D341Med (cell line): ENCODE measurements around the gene HOXD1.

ENCODE experiments used
- DNase-seq: peaks from one replicate; pipeline ENCODE4 v3.0.0; 2012; ENCODE audit warnings: low spot score

HOXD1 gene

DNA sequence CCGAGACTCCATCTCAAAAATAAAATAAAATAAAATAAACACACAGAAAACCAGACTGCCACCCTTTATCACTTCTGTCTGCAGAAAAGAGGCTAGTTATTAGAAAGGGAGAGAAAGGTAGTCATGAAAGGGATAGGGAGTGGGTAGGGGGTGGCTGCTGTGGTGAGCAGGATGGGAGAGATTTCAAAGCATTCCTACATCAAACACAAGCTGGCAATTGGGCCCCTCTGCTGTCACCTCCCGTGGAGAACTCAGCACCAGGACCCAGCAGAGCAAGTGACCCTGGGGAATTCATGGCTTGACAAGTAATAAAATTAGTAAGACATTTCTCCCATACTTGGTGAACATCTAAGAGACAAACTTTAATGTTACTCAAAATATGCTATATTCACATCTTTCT lies 3.7 kb upstream of the HOXD1 start:
- DNase-seq = no peak

DNA sequence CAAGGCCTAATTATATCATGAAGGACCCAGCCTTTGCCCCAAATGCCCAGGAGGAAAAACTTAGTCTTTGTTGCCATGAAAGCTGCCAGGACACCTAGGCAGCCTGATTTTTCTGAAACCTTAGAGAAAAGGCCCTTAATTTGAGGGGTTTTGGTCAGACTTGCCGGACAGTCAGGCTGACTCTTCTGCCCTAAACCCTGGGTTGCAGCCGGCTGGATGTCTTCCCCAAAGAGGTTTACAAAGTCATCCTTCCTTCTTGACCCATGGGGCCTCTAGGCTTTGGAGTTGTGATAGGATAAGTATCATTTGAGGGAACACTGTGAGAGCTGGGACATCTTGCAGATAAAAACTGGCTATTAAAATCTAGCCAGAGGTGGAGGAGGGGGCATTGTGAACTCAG lies 2.4 kb upstream of the HOXD1 start:
- no peak for DNase-seq

DNA sequence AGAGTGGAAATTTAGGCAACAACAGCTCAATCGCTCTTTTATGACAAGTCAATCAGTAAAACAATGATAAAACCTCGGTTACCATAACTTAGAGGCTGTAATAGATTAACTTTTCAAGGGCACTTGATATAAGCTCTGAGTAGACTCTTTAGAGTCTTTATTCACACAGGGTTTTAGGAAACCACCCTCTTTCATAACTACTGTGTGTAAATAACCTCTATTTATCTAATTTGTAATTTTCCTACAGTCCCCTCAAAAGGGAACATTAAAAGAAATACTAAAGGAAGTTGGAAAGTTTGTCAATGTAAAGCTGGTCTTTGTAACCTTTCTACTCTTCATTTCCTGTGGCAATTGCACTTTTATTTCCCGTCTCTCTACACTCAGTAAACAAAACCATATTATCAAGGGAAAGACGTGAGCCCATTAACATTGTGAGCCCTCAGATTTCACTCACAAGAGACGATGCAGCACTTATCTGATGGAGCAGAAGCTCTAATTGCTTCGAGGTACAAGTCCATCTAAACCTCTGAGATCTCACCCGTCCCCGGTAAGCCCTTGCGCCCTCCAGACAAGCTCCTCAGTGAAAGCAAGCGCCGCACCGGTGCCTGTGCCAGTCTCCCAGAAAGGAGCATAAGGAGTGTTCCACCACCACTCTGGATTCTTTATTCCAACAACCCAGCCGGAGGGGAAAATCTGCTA lies 1.1 kb upstream of the HOXD1 start:
- DNase-seq = no peak

DNA sequence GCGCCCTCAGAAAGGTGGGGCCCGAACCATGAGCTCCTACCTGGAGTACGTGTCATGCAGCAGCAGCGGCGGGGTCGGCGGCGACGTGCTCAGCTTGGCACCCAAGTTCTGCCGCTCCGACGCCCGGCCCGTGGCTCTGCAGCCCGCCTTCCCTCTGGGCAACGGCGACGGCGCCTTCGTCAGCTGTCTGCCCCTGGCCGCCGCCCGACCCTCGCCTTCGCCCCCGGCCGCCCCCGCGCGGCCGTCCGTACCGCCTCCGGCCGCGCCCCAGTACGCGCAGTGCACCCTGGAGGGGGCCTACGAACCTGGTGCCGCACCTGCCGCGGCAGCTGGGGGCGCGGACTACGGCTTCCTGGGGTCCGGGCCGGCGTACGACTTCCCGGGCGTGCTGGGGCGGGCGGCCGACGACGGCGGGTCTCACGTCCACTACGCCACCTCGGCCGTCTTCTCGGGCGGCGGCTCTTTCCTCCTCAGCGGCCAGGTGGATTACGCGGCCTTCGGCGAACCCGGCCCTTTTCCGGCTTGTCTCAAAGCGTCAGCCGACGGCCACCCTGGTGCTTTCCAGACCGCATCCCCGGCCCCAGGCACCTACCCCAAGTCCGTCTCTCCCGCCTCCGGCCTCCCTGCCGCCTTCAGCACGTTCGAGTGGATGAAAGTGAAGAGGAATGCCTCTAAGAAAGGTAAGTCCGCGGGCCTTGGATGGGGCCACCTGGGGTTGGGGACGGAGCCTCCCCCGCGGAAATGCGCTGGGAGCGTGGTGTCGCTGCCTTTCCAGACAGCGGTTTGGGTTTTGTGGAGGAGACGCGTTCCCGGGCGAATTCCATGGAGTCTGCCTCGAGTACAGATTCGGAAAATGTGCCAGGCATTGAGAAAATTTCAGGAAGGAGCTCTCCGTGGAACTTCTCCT lies 559 bp downstream of the HOXD1 start:
- no peak for DNase-seq

DNA sequence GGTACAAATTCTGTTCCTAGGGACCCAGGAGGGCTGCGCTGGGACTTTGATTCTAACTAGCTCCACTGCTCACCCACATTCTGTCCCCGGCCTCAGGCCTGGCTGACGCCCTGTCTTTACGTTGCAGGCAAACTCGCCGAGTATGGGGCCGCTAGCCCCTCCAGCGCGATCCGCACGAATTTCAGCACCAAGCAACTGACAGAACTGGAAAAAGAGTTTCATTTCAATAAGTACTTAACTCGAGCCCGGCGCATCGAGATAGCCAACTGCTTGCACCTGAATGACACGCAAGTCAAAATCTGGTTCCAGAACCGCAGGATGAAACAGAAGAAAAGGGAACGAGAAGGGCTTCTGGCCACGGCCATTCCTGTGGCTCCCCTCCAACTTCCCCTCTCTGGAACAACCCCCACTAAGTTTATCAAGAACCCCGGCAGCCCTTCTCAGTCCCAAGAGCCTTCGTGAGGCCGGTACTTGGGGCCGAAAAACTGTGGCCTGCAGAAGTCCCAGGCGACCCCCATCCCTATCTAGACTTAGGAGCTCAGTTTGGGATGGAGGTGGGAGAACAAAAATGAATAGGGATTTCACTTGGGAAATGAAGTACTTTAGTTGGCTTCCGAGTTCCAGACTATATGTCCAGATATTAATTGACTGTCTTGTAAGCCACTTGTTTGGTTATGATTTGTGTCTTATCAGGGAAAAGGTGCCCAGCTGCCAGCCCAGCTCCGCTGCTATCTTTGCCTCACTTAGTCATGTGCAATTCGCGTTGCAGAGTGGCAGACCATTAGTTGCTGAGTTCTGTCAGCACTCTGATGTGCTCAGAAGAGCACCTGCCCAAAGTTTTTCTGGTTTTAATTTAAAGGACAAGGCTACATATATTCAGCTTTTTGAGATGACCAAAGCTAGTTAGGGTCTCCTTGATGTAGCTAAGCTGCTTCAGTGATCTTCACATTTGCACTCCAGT lies 1.5 kb downstream of the HOXD1 start:
- DNase-seq = no peak

DNA sequence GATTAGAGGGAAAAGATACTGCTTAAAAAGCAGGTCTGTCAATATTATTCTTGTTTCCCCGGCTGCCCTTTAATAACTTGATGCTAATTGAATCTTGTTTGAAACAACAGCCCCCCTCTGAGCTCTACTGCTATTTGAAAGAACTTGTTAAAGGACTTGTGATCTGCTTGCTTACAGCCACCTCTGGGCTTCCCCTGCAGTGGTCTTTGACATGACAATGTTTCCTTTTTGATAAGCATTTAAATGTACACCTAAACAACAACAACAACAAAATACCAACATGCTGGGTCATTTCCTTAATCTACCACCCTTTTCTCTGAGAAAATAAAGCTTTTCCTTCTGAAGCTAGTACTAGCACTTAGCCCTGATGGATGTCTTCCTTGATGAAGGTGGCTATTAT lies 3.9 kb downstream of the HOXD1 start:
- DNase-seq = no peak

DNA sequence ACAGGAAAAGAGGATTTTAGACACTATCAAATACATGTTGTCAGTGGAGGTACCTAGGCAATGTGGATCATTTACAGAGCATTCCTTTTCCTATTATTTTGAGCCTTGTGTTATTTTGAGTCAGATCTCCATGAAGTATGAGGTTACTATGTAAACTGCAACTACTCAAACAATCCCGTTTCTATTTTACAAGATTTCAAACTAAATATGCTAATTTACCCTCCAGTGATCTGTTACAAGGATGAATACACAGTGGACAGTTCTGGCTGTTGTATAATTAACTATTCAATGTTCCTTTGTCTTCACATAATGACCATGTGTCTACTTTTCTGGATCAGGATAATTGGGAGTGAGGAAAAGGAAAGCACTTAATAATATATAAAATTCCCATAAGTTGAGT lies 4.6 kb downstream of the HOXD1 start:
- no peak for DNase-seq

DNA sequence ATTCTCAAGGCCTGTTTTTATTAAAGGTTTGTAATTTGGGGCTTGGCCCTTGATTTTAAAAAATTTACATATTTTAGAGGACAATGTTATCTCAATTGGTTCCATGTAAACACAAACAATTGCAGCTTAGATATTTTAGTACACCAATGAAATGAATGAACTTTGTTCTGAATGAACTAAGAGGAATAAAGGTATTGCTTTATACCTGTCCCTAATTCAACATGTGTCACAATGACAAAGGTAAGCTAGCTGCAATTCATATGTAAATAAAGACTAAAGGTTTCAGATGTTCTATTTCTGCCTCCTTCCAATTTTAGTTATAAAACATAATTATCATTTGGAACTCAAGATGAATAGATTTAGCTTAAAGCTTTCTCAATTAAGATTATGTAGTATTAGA lies 11.4 kb downstream of the HOXD1 start:
- no peak for DNase-seq

DNA sequence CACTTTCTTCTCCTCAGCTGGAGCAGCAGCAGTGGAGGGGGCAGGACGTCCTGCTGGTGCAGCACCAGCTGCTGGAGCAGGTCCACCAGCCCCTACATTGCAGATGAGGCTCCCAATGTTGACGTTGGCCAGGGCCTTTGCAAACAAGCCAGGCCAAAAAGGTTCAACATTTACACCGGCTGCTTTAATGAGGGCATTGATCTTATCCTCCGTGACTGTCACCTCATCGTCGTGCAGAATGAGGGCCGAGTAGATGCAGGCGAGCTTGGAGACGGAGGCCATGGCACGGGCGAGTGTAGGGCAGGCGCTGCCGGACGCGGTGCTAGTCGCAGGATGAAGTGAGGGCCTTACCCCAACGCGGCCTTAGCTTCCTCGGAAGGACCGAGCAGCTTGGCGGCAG lies 12.5 kb downstream of the HOXD1 start:
- DNase-seq = no peak

DNA sequence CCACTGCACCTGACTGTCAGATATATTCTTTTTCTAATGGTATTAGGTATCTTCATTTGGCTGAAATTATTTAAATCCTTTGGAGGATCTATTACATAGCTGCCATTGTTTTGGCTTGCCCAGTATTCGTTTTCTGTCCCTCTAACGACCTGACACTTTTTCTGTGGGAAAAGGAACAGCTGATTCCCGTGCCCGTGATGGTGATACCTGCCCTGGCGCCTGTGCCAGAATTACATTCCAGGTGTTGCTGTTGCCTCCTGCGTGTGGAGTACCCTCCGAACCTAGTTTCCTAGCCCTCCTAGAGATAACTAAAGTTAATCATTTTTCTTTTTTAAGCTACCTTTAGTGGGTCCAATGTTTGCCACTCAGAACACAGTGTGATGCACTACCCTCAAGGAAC lies 14.0 kb downstream of the HOXD1 start:
- DNase-seq = no peak

DNA sequence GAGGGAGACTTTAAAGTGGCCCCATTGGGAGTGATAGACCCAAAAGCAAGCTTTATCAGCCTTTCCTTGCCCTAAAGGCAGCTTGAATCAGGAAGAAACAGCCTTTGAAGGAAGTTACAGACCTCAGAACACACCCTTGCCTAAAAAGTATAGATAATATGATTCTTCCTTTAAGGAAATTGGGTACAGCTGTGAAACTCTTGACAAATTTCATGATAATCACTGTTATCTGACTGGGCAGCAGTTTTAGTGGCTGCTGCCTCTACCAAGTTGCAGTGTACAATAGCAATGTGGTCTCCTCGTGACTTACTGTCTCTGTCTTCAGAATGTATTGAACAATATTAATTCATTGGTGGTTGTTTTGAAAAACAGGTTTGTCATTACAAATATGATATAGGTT lies 16.7 kb downstream of the HOXD1 start:
- DNase-seq = no peak

DNA sequence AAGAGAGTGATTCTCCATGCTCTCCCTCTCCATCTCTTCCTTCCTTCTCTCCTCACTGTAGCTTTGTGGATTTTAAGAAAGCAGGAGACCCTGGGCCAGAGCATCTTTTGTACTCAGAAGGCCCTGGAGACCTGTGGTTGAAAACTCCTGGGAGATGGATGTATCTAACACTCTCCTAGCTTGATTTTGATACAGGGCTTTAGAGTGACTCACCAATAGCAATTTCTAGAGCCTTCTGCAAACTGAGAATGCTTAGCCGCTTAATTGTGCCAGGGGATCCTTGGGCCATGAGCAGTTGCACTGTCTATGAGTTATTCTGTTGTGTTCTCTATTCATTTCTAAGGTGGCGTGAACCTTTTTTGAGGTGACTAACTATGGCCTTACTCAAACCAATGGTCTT lies 17.7 kb downstream of the HOXD1 start:
- no peak for DNase-seq

DNA sequence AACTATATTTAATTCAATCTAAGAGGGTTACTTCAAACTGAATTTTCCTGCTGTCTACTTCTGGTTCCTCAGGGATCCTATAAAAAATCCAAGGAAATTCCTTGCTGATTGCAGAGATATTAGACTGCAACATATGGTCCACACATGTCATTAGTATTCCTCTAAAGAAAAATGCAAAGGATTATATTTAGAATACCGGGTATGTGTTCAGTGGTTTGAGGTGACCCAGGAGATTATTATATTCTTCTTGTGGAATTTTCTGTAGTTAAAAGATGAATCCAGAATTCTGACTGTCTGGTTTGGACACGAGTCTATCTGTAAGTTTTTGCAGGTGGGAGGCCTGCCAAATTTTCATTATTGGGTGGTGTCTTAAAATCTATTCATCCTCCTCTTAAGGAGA lies 18.2 kb downstream of the HOXD1 start:
- no peak for DNase-seq

DNA sequence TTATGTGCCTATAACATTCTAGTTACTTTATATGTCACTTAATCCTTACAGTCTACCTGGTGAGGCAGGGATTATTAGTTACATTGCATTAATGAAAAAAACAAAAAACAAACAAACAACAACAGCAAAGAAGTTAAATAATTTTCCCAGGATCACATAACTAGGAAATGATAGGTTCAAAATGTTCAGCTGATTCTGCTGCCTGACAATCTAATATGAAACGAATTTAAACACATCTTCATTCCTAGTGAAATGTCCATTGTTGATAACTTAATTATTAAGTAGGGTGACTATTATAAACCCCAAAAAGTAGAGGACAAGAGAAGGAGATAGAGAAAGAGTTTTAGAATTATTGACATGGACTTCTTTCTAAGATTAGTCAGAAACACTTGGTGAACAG lies 22.6 kb downstream of the HOXD1 start:
- DNase-seq = no peak

DNA sequence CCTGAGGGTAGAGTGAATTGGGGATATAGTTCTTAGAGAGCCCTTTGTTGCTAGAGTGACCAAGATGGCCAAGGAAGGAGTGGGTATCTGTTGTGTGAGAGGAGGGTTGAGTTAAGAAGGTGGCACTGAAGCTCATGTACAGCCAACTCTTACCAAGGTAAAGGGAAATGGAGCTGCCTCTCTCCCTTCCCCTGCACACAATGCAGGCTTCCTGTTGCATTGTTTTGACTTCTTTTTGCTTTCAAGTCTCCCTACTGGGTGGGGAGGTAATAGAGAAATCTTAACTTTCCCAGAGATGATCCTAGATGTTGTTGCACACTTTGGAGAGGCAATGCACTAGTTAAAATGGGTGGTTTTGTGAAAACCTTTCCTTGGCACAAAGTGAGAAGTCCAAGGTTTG lies 23.8 kb downstream of the HOXD1 start:
- DNase-seq = no peak

DNA sequence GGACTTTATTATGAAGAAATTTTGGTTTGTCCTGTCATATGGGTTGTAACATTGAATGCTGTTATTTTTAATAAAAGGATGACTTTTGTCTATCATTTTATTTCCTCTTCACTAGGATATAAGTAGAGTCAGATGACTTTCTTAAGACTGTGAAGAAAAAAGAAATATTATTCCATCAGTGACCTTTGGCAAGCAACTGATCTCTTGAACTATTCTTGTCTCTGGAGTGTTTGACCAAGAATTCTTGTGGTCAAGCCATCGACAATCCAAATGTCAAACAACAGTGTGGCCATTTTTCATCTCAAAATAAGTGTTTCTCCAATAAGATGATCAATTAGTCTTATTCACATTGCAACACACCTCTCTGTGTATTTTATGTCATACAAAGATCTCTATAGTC lies 24.9 kb downstream of the HOXD1 start:
- DNase-seq = no peak

DNA sequence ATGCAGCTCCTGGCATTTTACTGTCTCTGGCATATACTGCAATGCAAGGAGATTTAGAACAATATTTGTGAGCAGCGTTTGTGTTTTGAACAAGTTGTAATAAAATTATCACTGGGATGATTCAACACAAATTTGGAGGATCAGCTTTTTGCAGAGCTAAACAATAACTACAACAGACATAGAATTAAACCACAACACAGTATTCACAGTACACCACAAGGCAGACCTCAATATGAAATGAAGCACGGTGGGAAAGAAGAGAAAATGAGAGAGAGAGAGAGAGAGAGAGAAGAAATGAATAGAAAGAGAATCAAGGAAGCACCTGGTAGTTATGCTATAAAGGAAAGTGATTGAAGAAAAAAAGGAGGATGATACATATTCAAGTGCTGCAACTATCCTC lies 39.4 kb downstream of the HOXD1 start:
- no peak for DNase-seq

DNA sequence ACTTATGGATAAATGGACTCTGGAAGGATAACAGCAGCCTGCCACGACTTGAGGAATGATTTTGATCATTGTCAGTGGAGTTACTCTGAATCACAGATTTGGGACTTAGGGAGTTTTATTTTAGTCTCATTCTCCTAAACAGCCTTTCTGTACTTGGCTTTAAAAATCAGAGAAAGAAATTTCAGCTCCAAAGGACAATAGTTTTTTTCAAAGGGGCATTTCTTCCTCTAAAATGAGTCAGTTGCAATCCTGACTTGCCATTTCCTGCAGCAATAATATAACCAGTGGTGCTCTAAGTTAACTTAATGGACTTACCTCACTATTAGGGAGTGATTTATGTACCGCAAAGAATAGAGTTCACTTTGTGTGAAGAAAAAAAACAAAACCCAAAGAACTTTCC lies 45.7 kb downstream of the HOXD1 start:
- DNase-seq = no peak

DNA sequence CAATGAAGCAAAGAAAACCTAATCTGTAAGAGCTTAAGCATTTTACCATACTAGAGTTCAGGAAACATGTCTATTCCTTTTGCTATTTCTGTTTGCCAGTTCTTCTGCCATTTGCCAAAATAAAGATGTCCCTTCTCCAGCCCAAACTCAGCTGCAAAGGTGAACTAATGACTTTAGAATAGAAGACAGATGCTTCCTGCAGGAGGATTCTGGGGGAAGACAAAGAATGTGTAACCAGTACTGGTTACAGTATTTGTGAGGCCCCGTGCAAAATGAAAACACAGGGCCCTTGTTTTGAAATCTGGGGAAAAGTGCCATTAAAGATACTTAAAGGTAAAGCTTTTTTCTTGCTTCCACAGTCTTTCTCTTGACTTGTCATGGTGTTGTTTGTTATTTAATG lies 46.5 kb downstream of the HOXD1 start:
- DNase-seq = no peak

DNA sequence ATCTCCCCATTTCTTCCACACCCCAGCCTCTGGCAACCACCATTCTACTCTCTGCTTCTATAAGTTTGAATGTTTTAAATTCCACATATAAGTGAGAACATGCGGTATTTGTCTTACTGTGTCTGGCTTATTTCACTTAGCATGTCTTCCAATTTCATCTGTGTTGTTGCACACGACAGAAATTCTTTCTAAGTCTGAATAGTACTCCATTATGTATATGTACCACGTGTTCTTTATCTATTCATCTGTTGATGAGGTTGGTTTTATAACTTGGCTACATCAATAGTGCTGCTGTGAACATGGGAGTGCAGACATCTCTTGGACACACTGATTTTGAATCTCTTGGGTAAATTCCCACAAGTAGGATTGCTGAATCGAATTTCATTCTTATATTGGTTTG lies 49.0 kb downstream of the HOXD1 start:
- no peak for DNase-seq

DNA sequence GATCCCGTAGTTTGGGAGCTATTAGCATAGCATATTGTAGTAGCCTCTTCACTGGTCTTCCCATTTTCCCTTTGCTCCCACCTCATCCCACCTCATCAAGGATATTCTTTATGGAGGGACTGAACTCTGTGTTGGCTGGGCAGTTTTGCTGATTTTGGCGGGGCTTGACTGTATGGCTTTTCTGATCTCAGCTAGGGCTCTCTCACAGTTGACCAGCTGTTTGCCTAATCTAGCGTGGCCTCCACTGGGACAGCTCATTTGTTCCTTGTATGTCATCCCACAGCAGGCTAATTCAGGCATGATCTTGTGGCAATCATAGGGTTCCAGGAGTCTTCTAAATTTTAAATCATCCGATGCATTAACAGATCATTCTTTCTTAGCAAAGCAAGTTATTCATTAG lies 50.6 kb downstream of the HOXD1 start:
- no peak for DNase-seq

DNA sequence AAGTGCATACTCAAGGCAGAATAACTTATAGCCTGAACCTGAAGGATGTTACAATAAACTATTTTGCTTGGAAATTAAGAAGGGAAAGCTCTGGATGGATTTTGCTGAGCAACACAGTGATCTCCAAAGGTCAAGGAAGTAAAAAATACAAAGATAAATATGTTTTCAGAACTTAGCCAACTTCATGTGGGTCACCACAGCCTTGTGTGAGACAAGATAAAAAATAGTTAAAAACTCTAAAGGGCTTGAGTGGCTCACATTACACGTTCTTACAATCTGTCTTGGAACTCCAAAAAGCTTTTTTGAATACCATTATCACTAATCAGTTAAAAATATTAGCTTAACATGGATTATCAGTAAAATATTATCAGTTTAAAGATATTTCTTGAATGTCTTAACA lies 51.8 kb downstream of the HOXD1 start:
- no peak for DNase-seq
